HG03460 (cell line): ENCODE data around the gene ZC3H18.
"Not testable (repeated sequence)": the region's sequence is repeated elsewhere in the genome, so short reads cannot be mapped to it uniquely, and the experiment has no call there.

ENCODE experiments used
- ATAC-seq: cut with Tn5 transposase; IDR thresholded peaks from one replicate; pipeline ENCODE4 v1.9.1; 2021; ENCODE audit not compliant: unreplicated experiment

Gene ZC3H18

GRCh38 chr16:88651989-88652761 is 82.0 kb downstream of the ZC3H18 start:
- ATAC-seq = no peak

GRCh38 chr16:88652762-88653063 is 82.5 kb downstream of the ZC3H18 start:
- no peak for ATAC-seq

GRCh38 chr16:88653101-88653500 is 82.9 kb downstream of the ZC3H18 start:
- no peak for ATAC-seq

- no peak for ATAC-seq
These were observed 83.6 kb downstream of the ZC3H18 start for GRCh38 chr16:88653596-88654362.

- ATAC-seq = no peak
These were observed 84.3 kb downstream of the ZC3H18 start for GRCh38 chr16:88654363-88655052.

- ATAC-seq = no peak
These were observed 85.0 kb downstream of the ZC3H18 start for GRCh38 chr16:88655053-88655732.

- no peak for ATAC-seq
These were observed 85.6 kb downstream of the ZC3H18 start for GRCh38 chr16:88655733-88656281.

- no peak for ATAC-seq
These were observed 86.2 kb downstream of the ZC3H18 start for GRCh38 chr16:88656291-88656980.

- ATAC-seq = no peak
These were observed 87.2 kb downstream of the ZC3H18 start for GRCh38 chr16:88657371-88657770.

- no peak for ATAC-seq
These were observed 88.5 kb downstream of the ZC3H18 start for GRCh38 chr16:88658714-88659113.

GRCh38 chr16:88659160-88659559 is 89.0 kb downstream of the ZC3H18 start:
- ATAC-seq = no peak

GRCh38 chr16:88661468-88661867 is 91.3 kb downstream of the ZC3H18 start:
- ATAC-seq = no peak

GRCh38 chr16:88662222-88662842 is 92.1 kb downstream of the ZC3H18 start:
- ATAC-seq = no peak

GRCh38 chr16:88662843-88663606 is 92.8 kb downstream of the ZC3H18 start, which contains the start of gene MVD:
MVD (minus strand) TSS chr16:88663091; CDS start chr16:88663080, 11 bp downstream.
- ATAC-seq = peak; percentile 90

- no peak for ATAC-seq
These were observed 94.9 kb downstream of the ZC3H18 start for GRCh38 chr16:88665148-88665547.

- ATAC-seq = no peak
These were observed 95.4 kb downstream of the ZC3H18 start for GRCh38 chr16:88665570-88665969.

GRCh38 chr16:88667461-88667860 is 97.3 kb downstream of the ZC3H18 start:
- ATAC-seq = no peak

- ATAC-seq = not testable (repeated sequence)
These were observed 99.3 kb downstream of the ZC3H18 start for GRCh38 chr16:88669493-88669892.

- no peak for ATAC-seq
These were observed 99.8 kb downstream of the ZC3H18 start for GRCh38 chr16:88669980-88670379.
